Liver (tissue), 9 donors: ENCODE measurements around the gene CCP110. TPM values are rescaled to one million over a fixed set of nuclear protein-coding genes. Genes with fewer than 3 reads are reported as not detected.

Experiments used
- DNase-seq: peaks from one replicate; pipeline ENCODE4 v3.0.0-alpha.2; 2017; ENCODE audit warnings: low spot score
- H3K27ac ChIP-seq, 2 donors: one replicate each; pipeline ENCODE4 v1.7.0; 2013; ENCODE audit warnings: inconsistent platforms in 2 of 2, low read length in 2 of 2, control low read depth in 1 of 2, low read depth in 1 of 2, mild to moderate bottlenecking in 1 of 2
- H3K27me3 ChIP-seq, 4 donors: one replicate each; pipeline versions ENCODE4 v1.6.1 to v1.7.0; 2013; ENCODE audit warnings: low read length in 3 of 4, inconsistent platforms in 1 of 4, mild to moderate bottlenecking in 1 of 4, moderate library complexity in 1 of 4; ENCODE audit not compliant: control insufficient read depth in 4 of 4, insufficient read depth in 4 of 4
- H3K36me3 ChIP-seq, 4 donors: one replicate each; pipeline versions ENCODE4 v1.6.1 to v1.7.0; 2013; ENCODE audit warnings: low read length in 3 of 4, mild to moderate bottlenecking in 3 of 4, low read depth in 1 of 4, moderate library complexity in 1 of 4; ENCODE audit not compliant: control insufficient read depth in 4 of 4, insufficient read depth in 3 of 4
- H3K4me1 ChIP-seq, 4 donors: one replicate each; pipeline versions ENCODE4 v1.6.1 to v1.7.0; 2013; ENCODE audit warnings: low read length in 3 of 4, mild to moderate bottlenecking in 3 of 4, moderate library complexity in 1 of 4; ENCODE audit not compliant: control insufficient read depth in 4 of 4, insufficient read depth in 4 of 4
- H3K4me3 ChIP-seq, 3 donors: one replicate each; pipeline versions ENCODE4 v1.6.1 to v1.7.0; 2013; ENCODE audit warnings: low read length in 3 of 3, control low read depth in 1 of 3, low read depth in 1 of 3, mild to moderate bottlenecking in 1 of 3
- H3K9ac ChIP-seq, 2 donors: one replicate each; pipeline ENCODE4 v1.7.0; 2013; ENCODE audit warnings: low read length in 2 of 2, mild to moderate bottlenecking in 2 of 2, moderate library complexity in 2 of 2, control low read depth in 1 of 2, low read depth in 1 of 2
- H3K9me3 ChIP-seq, 4 donors: one replicate each; pipeline versions ENCODE4 v1.6.1 to v1.7.0; 2013; ENCODE audit warnings: low read length in 3 of 4; ENCODE audit not compliant: control insufficient read depth in 4 of 4
- ATF3 ChIP-seq: IDR thresholded peaks from 2 replicates; pipeline ENCODE4 v1.6.1; 2016; ENCODE audit warnings: antibody characterized with exemption
- CTCF ChIP-seq: fragments of 150-350 bp; IDR thresholded peaks from 2 replicates; pipeline ENCODE4 v1.5.1; 2017; ENCODE audit warnings: improper control_type of control experiment, low read depth, low read length; ENCODE audit not compliant: missing input control
- EGR1 ChIP-seq, 2 donors: IDR thresholded peaks; 2 replicates each; pipeline ENCODE4 v1.6.1; 2016 to 2018; ENCODE audit warnings: antibody characterized with exemption in 2 of 2, low read depth in 2 of 2
- FOXA1 ChIP-seq: IDR thresholded peaks from 2 replicates; pipeline ENCODE4 v1.6.1; 2016; ENCODE audit warnings: antibody characterized with exemption
- FOXA2 ChIP-seq: IDR thresholded peaks from 2 replicates; pipeline ENCODE4 v1.6.1; 2016; ENCODE audit warnings: antibody characterized with exemption
- GABPA ChIP-seq, 2 donors: IDR thresholded peaks in 1 of 2; conservative IDR thresholded peaks in 1 of 2; 2 replicates each; pipeline ENCODE4 v1.6.1; 2016; ENCODE audit warnings: antibody characterized with exemption in 2 of 2, mild to moderate bottlenecking in 1 of 2, moderate library complexity in 1 of 2
- HNF4A ChIP-seq, 2 donors: conservative IDR thresholded peaks; 2 replicates each; pipeline ENCODE4 v1.6.1; 2016; ENCODE audit warnings: antibody characterized with exemption in 2 of 2, mild to moderate bottlenecking in 2 of 2
- HNF4G ChIP-seq: IDR thresholded peaks from 2 replicates; pipeline ENCODE4 v1.6.1; 2016; ENCODE audit warnings: antibody characterized with exemption
- JUND ChIP-seq, 2 donors: IDR thresholded peaks; 2 replicates each; pipeline ENCODE4 v1.6.1; 2016; ENCODE audit warnings: antibody characterized with exemption in 2 of 2
- MAX ChIP-seq: IDR thresholded peaks from 2 replicates; pipeline ENCODE4 v1.6.1; 2016; ENCODE audit warnings: antibody characterized with exemption
- NR2F2 ChIP-seq: IDR thresholded peaks from 2 replicates; pipeline ENCODE4 v1.6.1; 2016; ENCODE audit warnings: antibody characterized with exemption
- RAD21 ChIP-seq, 2 donors: IDR thresholded peaks; 2 replicates each; pipeline ENCODE4 v1.6.1; 2016; ENCODE audit warnings: antibody characterized with exemption in 2 of 2, mild to moderate bottlenecking in 2 of 2
- REST ChIP-seq: IDR thresholded peaks from 2 replicates; pipeline ENCODE4 v1.6.1; 2016; ENCODE audit warnings: antibody characterized with exemption, mild to moderate bottlenecking
- RXRA ChIP-seq, 2 donors: IDR thresholded peaks; 2 replicates each; pipeline ENCODE4 v1.6.1; 2017 to 2018; ENCODE audit warnings: antibody characterized with exemption in 2 of 2, mild to moderate bottlenecking in 1 of 2
- SP1 ChIP-seq: IDR thresholded peaks from 2 replicates; pipeline ENCODE4 v1.6.1; 2018; ENCODE audit warnings: antibody characterized with exemption, mild to moderate bottlenecking
- YY1 ChIP-seq: IDR thresholded peaks from 2 replicates; pipeline ENCODE4 v1.6.1; 2016; ENCODE audit warnings: antibody characterized with exemption, mild to moderate bottlenecking
- WGBS: extraction: QIAGEN DNeasy Blood & Tissue Kit; methylation state at CpG from one replicate; pipeline ENCODE4 v1.1.7; 2013; 5-methylcytosine and 5-hydroxymethylcytosine counted together
- polyA plus RNA-seq, 2 donors: library from polyadenylated mRNA; stranded (reverse) in 1 of 2; unstranded in 1 of 2; fragments of 200-250 nt in 1 of 2; fragments of >200 nt in 1 of 2; fragmentation: Nextera tagmentation in 1 of 2; extraction: Ambion mirVana in 1 of 2; gene quantifications; one replicate each; pipeline versions ENCODE4 v1.2.1 to v1.2.3, GENCODE V29; 2013 to 2015
- total RNA-seq, 2 donors: library from RNA; depleted of rRNA; stranded (reverse); fragments of >200 nt; gene quantifications; one replicate each; pipeline ENCODE4 v1.2.3, GENCODE V29; 2014
- donor health status: healthy.
- donor health status: healthy.
- donor health status: healthy.
- donor health status: healthy.
- donor health status: healthy.

The CCP110 gene
- total and polyA plus RNA-seq, 4 donors = 1.8 to 25.0 (median 5.5) TPM

- TF ChIP-seq HNF4A (conservative IDR thresholded peaks at IDR 0.05) (peak in 1 of 2 donors; percentile 11), NR2F2 (no peak), RXRA (IDR thresholded peaks at IDR 0.05) (no peak), CTCF (peak; percentile 1), MAX (no peak), YY1 (peak; percentile 97), HNF4G (no peak), JUND (IDR thresholded peaks at IDR 0.05) (no peak), FOXA2 (no peak), SP1 (peak; percentile 58)
Measured at GRCh38 chr16:19521471-19522396, 2.0 kb upstream of the CCP110 start, which contains the start of gene GDE1 (continued).

GRCh38 chr16:19522397-19522732 is 1.4 kb upstream of the CCP110 start:
- TF ChIP-seq HNF4A (conservative IDR thresholded peaks at IDR 0.05) = no peak
- TF ChIP-seq EGR1 (IDR thresholded peaks at IDR 0.05; ENCODE audit: low read depth in 2 of 2) = no peak
- TF ChIP-seq FOXA2 = no peak
- no peak for TF ChIP-seq NR2F2
- no peak for TF ChIP-seq JUND (IDR thresholded peaks at IDR 0.05)
- TF ChIP-seq GABPA (IDR thresholded peaks at IDR 0.05 in 1 of 2, conservative IDR thresholded peaks at IDR 0.05 in 1 of 2) = no peak
- no peak for TF ChIP-seq RAD21 (IDR thresholded peaks at IDR 0.05)
- no peak for TF ChIP-seq FOXA1
- no peak for TF ChIP-seq MAX
- no peak for TF ChIP-seq REST
- TF ChIP-seq ATF3 = no peak
- 41% methylated on average over 5 of the region's 5 CpGs for WGBS
- no peak overlapping the region for H3K9ac ChIP-seq
- H3K9me3 ChIP-seq = no peaks in the 10 kb centered on the region
- no peak overlapping the region for H3K4me3 ChIP-seq
- H3K4me1 ChIP-seq = peaks cover 0 to 20% (median 17%) of the 10 kb centered on the region in 4 donors
- DNase-seq = no peak
- peak overlapping the region; percentile 61 to 85 for H3K27ac ChIP-seq
- H3K36me3 ChIP-seq = no peaks in the 10 kb centered on the region
- no peaks in the 10 kb centered on the region for H3K27me3 ChIP-seq
